ENCODE results near the gene DDR1.
"Not testable (repeated sequence)": the region's sequence is repeated elsewhere in the genome, so short reads cannot be mapped to it uniquely, and the experiment has no call there.

DDR1 gene

DNA sequence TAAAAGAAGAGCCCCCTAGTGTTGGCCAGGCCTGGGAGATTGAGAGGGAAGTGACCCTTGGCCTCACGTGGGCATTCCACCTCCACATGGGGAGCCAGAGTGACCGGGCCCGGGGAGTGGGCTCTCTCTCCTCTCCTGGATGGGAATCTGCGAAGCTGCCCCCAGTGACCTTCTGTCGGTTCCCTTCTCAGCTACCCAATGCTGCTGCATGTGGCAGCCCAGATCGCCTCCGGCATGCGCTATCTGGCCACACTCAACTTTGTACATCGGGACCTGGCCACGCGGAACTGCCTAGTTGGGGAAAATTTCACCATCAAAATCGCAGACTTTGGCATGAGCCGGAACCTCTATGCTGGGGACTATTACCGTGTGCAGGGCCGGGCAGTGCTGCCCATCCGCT, 13.6 kb downstream of the DDR1 start:
- Histone ChIP-seq H3K9me3 (no peaks in the 10 kb centered on the region), H3K36me3 (no peaks in the 10 kb centered on the region), H3K4me3 (ENCODE audit: low read depth, low read length) (no peak overlapping the region), H3K4me1 (no peaks in the 10 kb centered on the region), H3K27me3 (no peaks in the 10 kb centered on the region)
- no peak for DNase-seq
- TF ChIP-seq, protein P1, sequence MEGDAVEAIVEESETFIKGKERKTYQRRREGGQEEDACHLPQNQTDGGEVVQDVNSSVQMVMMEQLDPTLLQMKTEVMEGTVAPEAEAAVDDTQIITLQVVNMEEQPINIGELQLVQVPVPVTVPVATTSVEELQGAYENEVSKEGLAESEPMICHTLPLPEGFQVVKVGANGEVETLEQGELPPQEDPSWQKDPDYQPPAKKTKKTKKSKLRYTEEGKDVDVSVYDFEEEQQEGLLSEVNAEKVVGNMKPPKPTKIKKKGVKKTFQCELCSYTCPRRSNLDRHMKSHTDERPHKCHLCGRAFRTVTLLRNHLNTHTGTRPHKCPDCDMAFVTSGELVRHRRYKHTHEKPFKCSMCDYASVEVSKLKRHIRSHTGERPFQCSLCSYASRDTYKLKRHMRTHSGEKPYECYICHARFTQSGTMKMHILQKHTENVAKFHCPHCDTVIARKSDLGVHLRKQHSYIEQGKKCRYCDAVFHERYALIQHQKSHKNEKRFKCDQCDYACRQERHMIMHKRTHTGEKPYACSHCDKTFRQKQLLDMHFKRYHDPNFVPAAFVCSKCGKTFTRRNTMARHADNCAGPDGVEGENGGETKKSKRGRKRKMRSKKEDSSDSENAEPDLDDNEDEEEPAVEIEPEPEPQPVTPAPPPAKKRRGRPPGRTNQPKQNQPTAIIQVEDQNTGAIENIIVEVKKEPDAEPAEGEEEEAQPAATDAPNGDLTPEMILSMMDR (IDR thresholded peaks at IDR 0.05; ENCODE audit: low read depth, low read length) = no peak

DNA sequence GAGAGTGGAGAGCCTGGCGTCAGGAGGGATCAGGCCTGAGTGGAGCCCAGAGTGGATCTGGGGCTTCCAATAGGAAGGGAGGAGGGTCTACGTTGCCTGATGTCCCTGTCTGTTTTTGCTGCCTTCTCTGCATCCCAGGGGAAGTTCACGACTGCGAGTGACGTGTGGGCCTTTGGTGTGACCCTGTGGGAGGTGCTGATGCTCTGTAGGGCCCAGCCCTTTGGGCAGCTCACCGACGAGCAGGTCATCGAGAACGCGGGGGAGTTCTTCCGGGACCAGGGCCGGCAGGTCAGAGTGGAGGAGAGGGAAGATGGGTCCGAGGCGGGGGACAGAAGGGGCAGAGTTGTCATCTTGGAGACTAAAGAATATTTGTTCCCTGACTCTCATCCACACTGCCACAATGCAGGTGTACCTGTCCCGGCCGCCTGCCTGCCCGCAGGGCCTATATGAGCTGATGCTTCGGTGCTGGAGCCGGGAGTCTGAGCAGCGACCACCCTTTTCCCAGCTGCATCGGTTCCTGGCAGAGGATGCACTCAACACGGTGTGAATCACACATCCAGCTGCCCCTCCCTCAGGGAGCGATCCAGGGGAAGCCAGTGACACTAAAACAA, 14.5 kb downstream of the DDR1 start:
- H3K27me3 ChIP-seq = no peaks in the 10 kb centered on the region
- TF ChIP-seq, protein P1 (IDR thresholded peaks at IDR 0.05; ENCODE audit: low read depth, low read length) = no peak
- no peak overlapping the region for H3K4me3 ChIP-seq (ENCODE audit: low read depth, low read length)
- H3K4me1 ChIP-seq = no peaks in the 10 kb centered on the region
- no peak for DNase-seq
- no peaks in the 10 kb centered on the region for H3K9me3 ChIP-seq
- no peaks in the 10 kb centered on the region for H3K36me3 ChIP-seq

DNA sequence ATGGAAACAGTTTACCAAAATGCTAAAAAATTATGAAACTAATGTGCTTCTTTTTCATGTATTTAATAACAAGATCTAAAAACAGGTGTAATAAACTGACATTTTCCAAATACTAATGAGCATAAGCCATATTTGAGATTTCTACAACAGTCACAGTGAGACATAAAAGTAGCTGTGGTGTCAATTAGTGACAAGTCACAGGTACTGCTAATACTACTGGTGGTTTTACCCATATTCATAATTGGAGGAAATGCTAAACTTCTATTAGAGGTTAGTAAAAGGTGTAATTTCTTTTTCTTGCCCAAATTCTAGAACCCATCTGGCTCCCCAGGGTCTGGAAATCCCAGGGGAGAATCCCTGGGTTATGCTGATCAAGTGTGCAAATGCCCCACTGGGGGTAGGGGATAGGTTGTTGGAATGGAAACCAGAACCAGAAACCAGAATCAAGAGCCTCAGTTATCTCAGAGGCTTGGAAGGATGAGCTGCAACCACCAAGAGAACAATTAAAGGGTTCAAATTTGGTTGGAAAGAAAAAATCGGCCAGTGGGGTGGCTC, 16.6 kb downstream of the DDR1 start:
- Histone ChIP-seq H3K27me3 (no peaks in the 10 kb centered on the region), H3K9me3 (no peaks in the 10 kb centered on the region), H3K4me3 (ENCODE audit: low read depth, low read length) (no peak overlapping the region), H3K4me1 (no peaks in the 10 kb centered on the region), H3K36me3 (no peaks in the 10 kb centered on the region)
- TF ChIP-seq, protein P1 (IDR thresholded peaks at IDR 0.05; ENCODE audit: low read depth, low read length) = no peak
- no peak for DNase-seq

DNA sequence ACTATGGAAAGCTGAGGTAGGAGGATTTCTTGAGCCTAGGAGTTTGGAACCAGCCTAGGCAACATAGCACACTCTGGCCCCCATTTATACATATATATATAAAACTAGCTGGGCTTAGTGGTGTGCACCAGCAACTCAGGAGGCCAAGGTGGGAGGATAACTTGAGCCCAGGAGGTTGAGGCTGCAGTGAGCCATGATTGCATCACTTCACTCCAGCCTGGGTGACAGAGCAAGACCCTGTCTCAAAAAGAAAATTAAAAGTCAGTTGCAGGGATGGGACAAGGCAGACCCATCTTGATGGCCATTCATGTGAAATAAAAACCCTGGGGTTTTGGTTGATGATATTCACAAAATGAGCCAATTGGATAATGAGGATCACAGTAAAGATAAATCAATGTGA, 17.1 kb downstream of the DDR1 start:
- no peaks in the 10 kb centered on the region for H3K36me3 ChIP-seq
- no peak for DNase-seq
- TF ChIP-seq, protein P1 (IDR thresholded peaks at IDR 0.05; ENCODE audit: low read depth, low read length) = no peak
- H3K27me3 ChIP-seq = no peaks in the 10 kb centered on the region
- no peaks in the 10 kb centered on the region for H3K9me3 ChIP-seq
- no peaks in the 10 kb centered on the region for H3K4me1 ChIP-seq
- no peak overlapping the region for H3K4me3 ChIP-seq (ENCODE audit: low read depth, low read length)

DNA sequence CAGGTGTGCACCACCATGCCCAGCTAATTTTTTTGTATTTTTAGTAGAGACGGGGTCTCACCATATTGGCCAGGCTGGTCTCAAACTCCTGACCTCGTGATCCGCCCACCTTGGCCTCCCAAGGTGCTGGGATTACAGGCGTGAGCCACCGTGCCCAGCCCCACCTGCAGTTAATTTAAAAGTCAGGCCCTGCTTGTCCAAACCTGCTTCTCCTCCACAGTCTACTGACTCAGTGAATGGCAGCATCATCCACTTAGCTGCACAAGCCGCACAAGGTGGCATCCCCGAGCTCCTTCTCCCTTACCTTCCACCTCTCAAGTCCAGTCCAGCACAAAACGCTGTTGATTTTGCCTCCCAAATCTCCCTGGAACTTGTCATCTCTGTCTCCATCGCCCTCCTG, 17.9 kb downstream of the DDR1 start:
- H3K9me3 ChIP-seq; H3K4me1 ChIP-seq; DNase-seq; H3K27me3 ChIP-seq; H3K4me3 ChIP-seq (ENCODE audit: low read depth, low read length); H3K36me3 ChIP-seq: not testable (repeated sequence)

DNA sequence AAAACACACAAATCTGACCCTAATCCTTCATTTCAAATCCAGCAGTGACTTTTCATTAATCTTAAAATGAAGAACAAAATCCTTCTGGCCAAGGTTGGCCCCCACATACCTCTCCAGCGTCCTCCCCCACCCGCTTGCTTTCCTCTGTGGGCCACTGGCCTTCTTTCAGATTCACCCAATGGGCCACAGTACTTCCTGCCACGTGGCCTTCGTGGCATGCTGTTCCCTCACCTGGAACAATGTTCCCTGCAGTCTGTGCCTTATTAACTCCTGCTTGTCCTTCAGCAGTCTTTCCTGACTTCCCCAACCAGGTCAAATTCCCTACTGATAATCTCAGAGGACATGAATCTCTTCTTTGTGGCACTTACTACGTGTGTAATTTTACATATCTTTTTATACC, 18.4 kb downstream of the DDR1 start:
- Histone ChIP-seq H3K4me1 (no peaks in the 10 kb centered on the region), H3K36me3 (no peaks in the 10 kb centered on the region), H3K9me3 (no peaks in the 10 kb centered on the region), H3K27me3 (no peaks in the 10 kb centered on the region), H3K4me3 (ENCODE audit: low read depth, low read length) (no peak overlapping the region)
- TF ChIP-seq, protein P1 (IDR thresholded peaks at IDR 0.05; ENCODE audit: low read depth, low read length) = no peak
- DNase-seq = no peak
